HEK293 (cell line): ENCODE measurements around the gene NTN4.

Experiments used
- CTCF ChIA-PET: fragments of 350-600 bp; formaldehyde crosslinking; extraction: SDS; loops from one replicate; lab custom pipeline; 2021; ENCODE audit warnings: antibody characterized with exemption; lab: Yijun Ruan, JAX
- POLR2A ChIA-PET: fragments of 300-600 bp; formaldehyde crosslinking; extraction: SDS; loops from one replicate; lab custom pipeline; 2020; ENCODE audit warnings: antibody characterized with exemption, inconsistent platforms; lab: Yijun Ruan, JAX
- H3K27ac ChIP-seq: fragments of 200-500 bp; sonication (Bioruptor generic); 2 replicates; pipeline ENCODE4 v1.5.1; 2014; ENCODE audit warnings: low read depth, low read length, control low read depth, inconsistent platforms; ENCODE audit errors: extremely low read depth
- H3K36me3 ChIP-seq, 2 experiments: fragments of 200-500 bp in 1 of 2; sonication (Bioruptor generic) in 1 of 2; 1 replicate in 1 of 2; 2 replicates in 1 of 2; pipeline ENCODE4 v1.5.1; 2014 to 2017; ENCODE audit warnings: inconsistent platforms in 2 of 2, low read length in 2 of 2; ENCODE audit not compliant: control insufficient read depth in 2 of 2, insufficient read depth in 1 of 2
- H3K4me1 ChIP-seq: fragments of 200-500 bp; sonication (Bioruptor generic); 2 replicates; pipeline ENCODE4 v1.5.1; 2014; ENCODE audit warnings: mild to moderate bottlenecking, low read length, inconsistent platforms; ENCODE audit not compliant: control insufficient read depth, insufficient read depth
- H3K4me3 ChIP-seq: 2 replicates; pipeline ENCODE4 v1.5.1; 2011; ENCODE audit warnings: low read depth, mild to moderate bottlenecking, control low read depth, low read length, moderate library complexity
- H3K9me3 ChIP-seq: fragments of 200-500 bp; sonication (Bioruptor generic); 2 replicates; pipeline ENCODE4 v1.5.1; 2014; ENCODE audit warnings: low read depth, low read length, inconsistent platforms; ENCODE audit not compliant: control insufficient read depth, insufficient read depth
- GLI4 ChIP-seq: fragments of 450-650 bp; formaldehyde crosslinking; IDR thresholded peaks from 2 replicates; pipeline ENCODE4 v1.5.1; 2016; ENCODE audit warnings: missing biosample characterization, missing genetic modification characterization
- IKZF3 ChIP-seq: fragments of 450-650 bp; IDR thresholded peaks from 2 replicates; pipeline ENCODE4 v1.5.0; 2018; ENCODE audit warnings: missing biosample characterization, mild to moderate bottlenecking, missing genetic modification characterization, moderate library complexity
- KLF8 ChIP-seq: fragments of 450-650 bp; formaldehyde crosslinking; IDR thresholded peaks from 2 replicates; pipeline ENCODE4 v1.5.1; 2016; ENCODE audit warnings: missing biosample characterization, missing genetic modification characterization
- REPIN1 ChIP-seq: fragments of 450-650 bp; formaldehyde crosslinking; IDR thresholded peaks from 2 replicates; pipeline ENCODE4 v1.5.1; 2017; ENCODE audit warnings: missing biosample characterization, missing genetic modification characterization, low read depth
- SCRT1 ChIP-seq: fragments of 450-650 bp; formaldehyde crosslinking; IDR thresholded peaks from 2 replicates; pipeline ENCODE4 v1.5.1; 2016; ENCODE audit warnings: missing biosample characterization, missing genetic modification characterization, borderline replicate concordance
- SCRT2 ChIP-seq: fragments of 450-650 bp; formaldehyde crosslinking; IDR thresholded peaks from 2 replicates; pipeline ENCODE4 v1.5.1; 2016; ENCODE audit warnings: missing biosample characterization, missing genetic modification characterization
- SETDB1 ChIP-seq: IDR thresholded peaks from one replicate; pipeline ENCODE4 v1.6.1; 2017; ENCODE audit warnings: mild to moderate bottlenecking, low read length, moderate library complexity, mixed read lengths; ENCODE audit not compliant: insufficient read length
- ZNF10 ChIP-seq: fragments of 450-650 bp; formaldehyde crosslinking; IDR thresholded peaks from 2 replicates; pipeline ENCODE4 v1.5.1; 2017; ENCODE audit warnings: missing biosample characterization, missing genetic modification characterization
- ZNF211 ChIP-seq: fragments of 450-650 bp; formaldehyde crosslinking; IDR thresholded peaks from 2 replicates; pipeline ENCODE4 v1.5.1; 2016; ENCODE audit warnings: low read depth, missing biosample characterization, missing genetic modification characterization
- ZNF248 ChIP-seq: fragments of 450-650 bp; formaldehyde crosslinking; IDR thresholded peaks from 2 replicates; pipeline ENCODE4 v1.5.1; 2017; ENCODE audit warnings: missing biosample characterization, missing genetic modification characterization
- ZNF350 ChIP-seq: fragments of 450-650 bp; formaldehyde crosslinking; IDR thresholded peaks from 2 replicates; pipeline ENCODE4 v1.5.0; 2017; ENCODE audit warnings: missing biosample characterization, mild to moderate bottlenecking, missing genetic modification characterization
- ZNF366 ChIP-seq: fragments of 450-650 bp; formaldehyde crosslinking; conservative IDR thresholded peaks from 2 replicates; pipeline ENCODE4 v1.5.1; 2016; ENCODE audit warnings: missing biosample characterization, missing genetic modification characterization
- ZNF510 ChIP-seq: fragments of 450-650 bp; formaldehyde crosslinking; IDR thresholded peaks from 2 replicates; pipeline ENCODE4 v1.5.1; 2018; ENCODE audit warnings: mild to moderate bottlenecking, missing genetic modification characterization, missing biosample characterization; ENCODE audit not compliant: insufficient replicate concordance
- ZNF549 ChIP-seq: fragments of 450-650 bp; IDR thresholded peaks from 2 replicates; pipeline ENCODE4 v1.5.1; 2018; ENCODE audit warnings: missing biosample characterization, missing genetic modification characterization, mild to moderate bottlenecking, inconsistent platforms, moderate library complexity
- ZNF561 ChIP-seq: fragments of 450-650 bp; IDR thresholded peaks from 2 replicates; pipeline ENCODE4 v1.5.1; 2018; ENCODE audit warnings: missing biosample characterization, missing genetic modification characterization, borderline replicate concordance
- ZNF747 ChIP-seq: fragments of 450-650 bp; formaldehyde crosslinking; IDR thresholded peaks from 2 replicates; pipeline ENCODE4 v1.5.1; 2016; ENCODE audit warnings: missing biosample characterization, missing genetic modification characterization
- ZNF768 ChIP-seq: fragments of 450-650 bp; formaldehyde crosslinking; IDR thresholded peaks from 2 replicates; pipeline ENCODE4 v1.5.1; 2018; ENCODE audit warnings: missing biosample characterization, mild to moderate bottlenecking, missing genetic modification characterization
- ZNF785 ChIP-seq: fragments of 450-650 bp; formaldehyde crosslinking; IDR thresholded peaks from 2 replicates; pipeline ENCODE4 v1.5.1; 2016; ENCODE audit warnings: missing biosample characterization, missing genetic modification characterization
- ZSCAN16 ChIP-seq: fragments of 450-650 bp; formaldehyde crosslinking; IDR thresholded peaks from 2 replicates; pipeline ENCODE4 v1.5.1; 2016; ENCODE audit warnings: missing biosample characterization, missing genetic modification characterization
- ZSCAN23 ChIP-seq: fragments of 450-650 bp; formaldehyde crosslinking; IDR thresholded peaks from 2 replicates; pipeline ENCODE4 v1.5.1; 2016; ENCODE audit warnings: missing biosample characterization, missing genetic modification characterization
- TF ChIP-seq, protein P1 (sequence below): fragments of 450-650 bp; formaldehyde crosslinking; IDR thresholded peaks from 2 replicates; pipeline ENCODE4 v1.5.1; 2016; ENCODE audit warnings: missing biosample characterization, missing genetic modification characterization
- TF ChIP-seq, protein P2 (sequence below): fragments of 450-650 bp; formaldehyde crosslinking; IDR thresholded peaks from 2 replicates; pipeline ENCODE4 v1.5.1; 2017; ENCODE audit warnings: missing biosample characterization, missing genetic modification characterization
- TF ChIP-seq, protein P3 (sequence below): fragments of 450-650 bp; formaldehyde crosslinking; IDR thresholded peaks from 2 replicates; pipeline ENCODE4 v1.5.1; 2016; ENCODE audit warnings: missing biosample characterization, missing genetic modification characterization

NTN4 gene

DNA sequence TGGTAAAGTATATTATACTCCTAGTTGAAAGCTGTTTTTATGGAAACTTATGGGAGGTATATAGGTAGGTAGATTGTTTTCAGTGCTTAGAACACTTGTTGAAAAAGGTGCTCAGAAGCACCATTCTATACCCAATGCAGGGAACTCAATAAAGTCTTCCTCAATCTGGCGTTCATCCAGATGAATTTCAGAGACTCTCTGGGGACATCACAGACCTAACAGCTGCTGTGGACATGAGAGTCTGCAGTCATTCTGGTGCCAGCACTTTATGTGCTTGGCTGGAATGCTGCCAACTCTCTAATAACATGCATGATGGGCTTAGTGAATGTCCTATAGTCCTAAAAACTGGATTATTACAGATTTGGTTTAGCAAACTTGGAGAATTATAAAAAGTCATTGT, 115.9 kb downstream of the NTN4 start (continued):
- TF ChIP-seq KLF8 (peak; percentile 32), SCRT2 (tag by site-specific recombination) (peak; percentile 79), ZNF366 (peak; percentile 37; the same call in 1 of the 2 replicates), SETDB1 (no peak), IKZF3 (tag by site-specific recombination) (peak; percentile 62), ZNF350 (tag by site-specific recombination) (no peak), ZNF549 (tag by site-specific recombination) (peak; percentile 34; the same call in 1 of the 2 replicates), ZNF561 (tag by site-specific recombination) (peak; percentile 89), ZNF747 (tag by site-specific recombination) (no peak), ZNF768 (0 out of 2 replicates have a peak, but pooled peaks have one; percentile 29), ZSCAN16 (tag by site-specific recombination) (0 out of 2 replicates have a peak, but pooled peaks have one; percentile 30), ZNF510 (tag by site-specific recombination) (no peak), ZNF248 (no peak), ZNF10 (tag by site-specific recombination) (0 out of 2 replicates have a peak, but pooled peaks have one; percentile 28), SCRT1 (tag by site-specific recombination) (0 out of 2 replicates have a peak, but pooled peaks have one; percentile 25)
- TF ChIP-seq, protein P1, sequence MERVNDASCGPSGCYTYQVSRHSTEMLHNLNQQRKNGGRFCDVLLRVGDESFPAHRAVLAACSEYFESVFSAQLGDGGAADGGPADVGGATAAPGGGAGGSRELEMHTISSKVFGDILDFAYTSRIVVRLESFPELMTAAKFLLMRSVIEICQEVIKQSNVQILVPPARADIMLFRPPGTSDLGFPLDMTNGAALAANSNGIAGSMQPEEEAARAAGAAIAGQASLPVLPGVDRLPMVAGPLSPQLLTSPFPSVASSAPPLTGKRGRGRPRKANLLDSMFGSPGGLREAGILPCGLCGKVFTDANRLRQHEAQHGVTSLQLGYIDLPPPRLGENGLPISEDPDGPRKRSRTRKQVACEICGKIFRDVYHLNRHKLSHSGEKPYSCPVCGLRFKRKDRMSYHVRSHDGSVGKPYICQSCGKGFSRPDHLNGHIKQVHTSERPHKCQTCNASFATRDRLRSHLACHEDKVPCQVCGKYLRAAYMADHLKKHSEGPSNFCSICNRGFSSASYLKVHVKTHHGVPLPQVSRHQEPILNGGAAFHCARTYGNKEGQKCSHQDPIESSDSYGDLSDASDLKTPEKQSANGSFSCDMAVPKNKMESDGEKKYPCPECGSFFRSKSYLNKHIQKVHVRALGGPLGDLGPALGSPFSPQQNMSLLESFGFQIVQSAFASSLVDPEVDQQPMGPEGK (tag by site-specific recombination): 0 out of 2 replicates have a peak, but pooled peaks have one; percentile 29
- TF ChIP-seq, protein P2, sequence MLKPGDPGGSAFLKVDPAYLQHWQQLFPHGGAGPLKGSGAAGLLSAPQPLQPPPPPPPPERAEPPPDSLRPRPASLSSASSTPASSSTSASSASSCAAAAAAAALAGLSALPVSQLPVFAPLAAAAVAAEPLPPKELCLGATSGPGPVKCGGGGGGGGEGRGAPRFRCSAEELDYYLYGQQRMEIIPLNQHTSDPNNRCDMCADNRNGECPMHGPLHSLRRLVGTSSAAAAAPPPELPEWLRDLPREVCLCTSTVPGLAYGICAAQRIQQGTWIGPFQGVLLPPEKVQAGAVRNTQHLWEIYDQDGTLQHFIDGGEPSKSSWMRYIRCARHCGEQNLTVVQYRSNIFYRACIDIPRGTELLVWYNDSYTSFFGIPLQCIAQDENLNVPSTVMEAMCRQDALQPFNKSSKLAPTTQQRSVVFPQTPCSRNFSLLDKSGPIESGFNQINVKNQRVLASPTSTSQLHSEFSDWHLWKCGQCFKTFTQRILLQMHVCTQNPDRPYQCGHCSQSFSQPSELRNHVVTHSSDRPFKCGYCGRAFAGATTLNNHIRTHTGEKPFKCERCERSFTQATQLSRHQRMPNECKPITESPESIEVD: peak; percentile 87
- TF ChIP-seq, all 188 proteins: peak for 38

DNA sequence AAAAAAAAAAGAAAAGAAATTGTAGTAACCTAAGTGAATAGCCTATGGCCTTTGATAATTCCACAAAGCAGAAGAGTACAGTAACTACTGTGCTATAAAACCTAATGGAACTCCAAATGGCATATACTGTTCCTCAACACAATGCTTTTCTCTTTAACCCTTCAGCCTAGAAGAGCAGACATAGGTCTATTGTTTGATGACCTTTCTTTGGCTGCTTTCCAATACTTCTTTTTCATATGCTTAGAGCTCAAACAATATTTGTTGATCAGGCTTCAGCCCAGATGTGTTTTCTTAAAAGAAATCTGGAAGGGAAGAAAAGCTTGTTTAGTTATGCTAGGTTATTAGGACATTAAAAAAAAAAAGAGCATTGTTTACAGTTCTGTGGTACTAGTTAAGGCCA, 116.4 kb downstream of the NTN4 start:
- no peak overlapping the region for H3K4me3 ChIP-seq
- TF ChIP-seq ZNF211 (tag by site-specific recombination): 0 out of 2 replicates have a peak, but pooled peaks have one; percentile 42
- TF ChIP-seq ZNF785 (tag by site-specific recombination): no peak
- TF ChIP-seq, all 188 proteins: peak for 1
- Histone ChIP-seq H3K27ac (peak overlapping the region; percentile 25), H3K36me3 (no peaks in the 10 kb centered on the region), H3K4me1 (peaks cover 24% of the 10 kb centered on the region), H3K9me3 (no peaks in the 10 kb centered on the region)
- ChIA-PET POLR2A (no interaction called here), CTCF (interaction anchor here (0.6 to 0.9 kb wide), 3 partner anchors 13 to 92 kb away, joined by 3 read pairs; no protein-coding TSS in a partner anchor)

DNA sequence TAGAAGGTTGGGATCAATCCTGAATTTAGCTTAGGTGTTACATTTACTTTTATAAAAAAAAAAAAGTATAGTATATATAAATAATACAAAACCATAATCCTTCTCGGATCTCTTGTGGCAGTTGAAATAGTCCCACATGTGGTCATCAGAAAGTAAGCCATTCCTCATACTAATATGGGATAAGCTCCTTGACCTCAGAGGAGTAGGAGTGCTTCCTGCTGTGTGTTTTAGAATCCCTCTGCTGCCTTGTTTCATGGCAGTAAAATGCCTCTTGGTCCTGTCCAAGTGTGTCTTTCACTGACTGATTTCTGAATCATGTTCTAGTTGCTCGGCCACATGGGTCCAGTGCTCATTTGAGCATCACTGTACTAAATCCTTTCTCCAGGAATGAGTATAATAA, 117.0 kb downstream of the NTN4 start:
- TF ChIP-seq REPIN1 (tag by site-specific recombination) (no peak), ZSCAN23 (tag by site-specific recombination) (no peak), GLI4 (tag by site-specific recombination) (no peak)
- TF ChIP-seq, protein P3, sequence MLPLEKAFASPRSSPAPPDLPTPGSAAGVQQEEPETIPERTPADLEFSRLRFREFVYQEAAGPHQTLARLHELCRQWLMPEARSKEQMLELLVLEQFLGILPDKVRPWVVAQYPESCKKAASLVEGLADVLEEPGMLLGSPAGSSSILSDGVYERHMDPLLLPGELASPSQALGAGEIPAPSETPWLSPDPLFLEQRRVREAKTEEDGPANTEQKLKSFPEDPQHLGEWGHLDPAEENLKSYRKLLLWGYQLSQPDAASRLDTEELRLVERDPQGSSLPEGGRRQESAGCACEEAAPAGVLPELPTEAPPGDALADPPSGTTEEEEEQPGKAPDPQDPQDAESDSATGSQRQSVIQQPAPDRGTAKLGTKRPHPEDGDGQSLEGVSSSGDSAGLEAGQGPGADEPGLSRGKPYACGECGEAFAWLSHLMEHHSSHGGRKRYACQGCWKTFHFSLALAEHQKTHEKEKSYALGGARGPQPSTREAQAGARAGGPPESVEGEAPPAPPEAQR (tag by site-specific recombination): no peak
- TF ChIP-seq, all 188 proteins: peak for 0
- no peaks in the 10 kb centered on the region for H3K9me3 ChIP-seq
- POLR2A ChIA-PET: no interaction called here
- peak overlapping the region; percentile 25; the same call in 1 of the 2 replicates for H3K27ac ChIP-seq
- H3K4me1 ChIP-seq: peaks cover 24% of the 10 kb centered on the region
- no peaks in the 10 kb centered on the region for H3K36me3 ChIP-seq
- H3K4me3 ChIP-seq: no peak overlapping the region
- CTCF ChIA-PET: interaction anchor here (0.7 kb wide), 1 partner anchor 92 kb away, joined by 3 read pairs; no protein-coding TSS in a partner anchor
